Vagina (tissue), 2 donors: ENCODE measurements around the gene ZNF467. TPM values are rescaled to one million over a fixed set of nuclear protein-coding genes. Genes with fewer than 3 reads are reported as not detected.

Experiments
- DNase-seq, 2 donors: peaks; one replicate each; pipeline ENCODE4 v3.0.0-alpha.2; 2017; ENCODE audit errors: extremely low spot score in 2 of 2
- H3K27ac ChIP-seq: fragments of 200-600 bp; sonication (generic); one replicate; pipeline ENCODE4 v1.5.1; 2019
- H3K27me3 ChIP-seq: fragments of 200-600 bp; sonication (generic); one replicate; pipeline ENCODE4 v1.5.1; 2019
- H3K36me3 ChIP-seq, 2 donors: fragments of 200-600 bp; sonication (generic); one replicate each; pipeline ENCODE4 v1.5.1; 2017 to 2019
- H3K4me1 ChIP-seq: fragments of 200-600 bp; sonication (generic); one replicate; pipeline ENCODE4 v1.5.1; 2019
- H3K4me3 ChIP-seq, 2 donors: fragments of 200-600 bp; sonication (generic); 1 replicate in 1 of 2; 2 replicates in 1 of 2; pipeline ENCODE4 v1.5.1; 2016 to 2019
- H3K9me3 ChIP-seq: fragments of 200-600 bp; sonication (generic); one replicate; pipeline ENCODE4 v1.5.1; 2019
- POLR2A ChIP-seq, 2 donors: fragments of 450-650 bp; IDR thresholded peaks; one replicate each; pipeline ENCODE4 v1.6.1; 2017; ENCODE audit warnings: antibody characterized with exemption in 2 of 2, mild to moderate bottlenecking in 2 of 2, moderate library complexity in 2 of 2
- POLR2AphosphoS5 ChIP-seq, 2 donors: sonication (generic); formaldehyde crosslinking; IDR thresholded peaks; one replicate each; pipeline ENCODE4 v1.9.0; 2017; ENCODE audit warnings: antibody characterized with exemption in 2 of 2, mild to moderate bottlenecking in 2 of 2, low read depth in 1 of 2; ENCODE audit not compliant: insufficient read depth in 1 of 2
- intact Hi-C: fragments of 100-400 bp; cut with DNase I; formaldehyde crosslinking; loops from one replicate; pipeline ENCODE4 v1.15.1; 2023
- total RNA-seq: library from RNA; depleted of rRNA; stranded (reverse); fragments of >200 nt; gene quantifications from one replicate; pipeline ENCODE4 v1.2.3, GENCODE V29; 2016
- TF ChIP-seq, protein P1 (sequence below), 3 experiments: fragments of 450-650 bp in 2 of 3; fragments of 200-600 bp in 1 of 3; sonication (generic) in 1 of 3; IDR thresholded peaks; one replicate each; pipeline ENCODE4 v1.5.1; 2017 to 2019; ENCODE audit warnings: antibody characterized with exemption in 3 of 3, mild to moderate bottlenecking in 2 of 3, moderate library complexity in 2 of 3

ZNF467 gene
- total RNA-seq, 1 donor from 2014 or later, result 13.3 TPM

DNA sequence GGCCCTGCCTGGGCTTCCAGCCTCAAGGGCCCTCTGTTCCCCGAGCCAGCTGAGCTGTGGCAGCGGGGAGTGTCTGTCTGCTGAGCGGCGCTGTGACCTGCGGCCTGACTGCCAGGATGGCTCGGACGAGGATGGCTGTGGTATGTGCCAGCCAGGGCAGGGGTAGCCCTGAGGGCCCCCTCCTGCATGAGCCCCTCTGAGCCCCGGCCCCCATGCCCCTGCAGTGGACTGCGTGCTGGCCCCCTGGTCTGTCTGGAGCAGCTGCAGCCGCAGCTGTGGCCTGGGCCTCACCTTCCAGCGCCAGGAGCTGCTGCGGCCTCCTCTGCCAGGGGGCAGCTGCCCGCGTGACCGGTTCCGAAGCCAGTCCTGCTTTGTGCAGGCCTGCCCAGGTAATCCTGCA is 28.4 kb upstream of the ZNF467 start:
- no peaks in the 10 kb centered on the region for H3K9me3 ChIP-seq
- no peaks in the 10 kb centered on the region for H3K36me3 ChIP-seq
- intact Hi-C loops, result no loop called here
- no peaks in the 10 kb centered on the region for H3K4me1 ChIP-seq
- no peaks in the 10 kb centered on the region for H3K27me3 ChIP-seq
- DNase-seq, result no peak
- TF ChIP-seq POLR2AphosphoS5 (IDR thresholded peaks at IDR 0.05; ENCODE audit: insufficient read depth in 1 of 2, low read depth in 1 of 2) (no peak), POLR2A (IDR thresholded peaks at IDR 0.05) (no peak)
- TF ChIP-seq, protein P1, sequence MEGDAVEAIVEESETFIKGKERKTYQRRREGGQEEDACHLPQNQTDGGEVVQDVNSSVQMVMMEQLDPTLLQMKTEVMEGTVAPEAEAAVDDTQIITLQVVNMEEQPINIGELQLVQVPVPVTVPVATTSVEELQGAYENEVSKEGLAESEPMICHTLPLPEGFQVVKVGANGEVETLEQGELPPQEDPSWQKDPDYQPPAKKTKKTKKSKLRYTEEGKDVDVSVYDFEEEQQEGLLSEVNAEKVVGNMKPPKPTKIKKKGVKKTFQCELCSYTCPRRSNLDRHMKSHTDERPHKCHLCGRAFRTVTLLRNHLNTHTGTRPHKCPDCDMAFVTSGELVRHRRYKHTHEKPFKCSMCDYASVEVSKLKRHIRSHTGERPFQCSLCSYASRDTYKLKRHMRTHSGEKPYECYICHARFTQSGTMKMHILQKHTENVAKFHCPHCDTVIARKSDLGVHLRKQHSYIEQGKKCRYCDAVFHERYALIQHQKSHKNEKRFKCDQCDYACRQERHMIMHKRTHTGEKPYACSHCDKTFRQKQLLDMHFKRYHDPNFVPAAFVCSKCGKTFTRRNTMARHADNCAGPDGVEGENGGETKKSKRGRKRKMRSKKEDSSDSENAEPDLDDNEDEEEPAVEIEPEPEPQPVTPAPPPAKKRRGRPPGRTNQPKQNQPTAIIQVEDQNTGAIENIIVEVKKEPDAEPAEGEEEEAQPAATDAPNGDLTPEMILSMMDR (IDR thresholded peaks at IDR 0.05), result no peak
- H3K4me3 ChIP-seq, result no peak overlapping the region
- H3K27ac ChIP-seq, result no peak overlapping the region

DNA sequence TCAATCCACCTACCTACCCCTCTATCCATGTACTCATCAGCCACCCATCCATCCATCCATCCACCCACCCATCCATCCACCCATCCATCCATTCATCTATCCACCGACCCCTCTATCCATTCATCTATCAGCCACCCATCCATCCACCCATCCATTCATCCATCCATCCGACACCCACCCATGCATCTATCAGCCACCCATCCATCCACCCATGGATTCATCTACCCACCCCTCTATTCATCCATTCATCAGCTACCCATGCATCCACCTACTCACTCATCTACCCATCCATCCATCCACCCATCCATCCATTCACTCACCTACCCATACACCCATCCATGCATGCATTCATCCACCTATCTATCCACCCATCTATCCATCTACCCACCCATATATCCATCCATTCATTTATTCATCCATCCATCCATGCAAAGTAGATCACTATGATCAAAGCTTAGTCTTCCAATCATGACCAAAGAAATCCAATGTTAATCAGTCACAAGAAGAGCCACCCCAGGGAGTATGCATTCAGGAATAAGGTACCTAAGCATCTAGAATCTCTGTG is 27.7 kb upstream of the ZNF467 start:
- Histone ChIP-seq H3K27ac (no peak overlapping the region), H3K4me1 (no peaks in the 10 kb centered on the region), H3K9me3 (no peaks in the 10 kb centered on the region), H3K27me3 (no peaks in the 10 kb centered on the region), H3K36me3 (no peaks in the 10 kb centered on the region), H3K4me3 (no peak overlapping the region)
- intact Hi-C loops, result no loop called here
- TF ChIP-seq POLR2AphosphoS5 (IDR thresholded peaks at IDR 0.05; ENCODE audit: insufficient read depth in 1 of 2, low read depth in 1 of 2) (no peak), POLR2A (IDR thresholded peaks at IDR 0.05) (no peak)
- TF ChIP-seq, protein P1 (IDR thresholded peaks at IDR 0.05), result no peak
- DNase-seq, result no peak

DNA sequence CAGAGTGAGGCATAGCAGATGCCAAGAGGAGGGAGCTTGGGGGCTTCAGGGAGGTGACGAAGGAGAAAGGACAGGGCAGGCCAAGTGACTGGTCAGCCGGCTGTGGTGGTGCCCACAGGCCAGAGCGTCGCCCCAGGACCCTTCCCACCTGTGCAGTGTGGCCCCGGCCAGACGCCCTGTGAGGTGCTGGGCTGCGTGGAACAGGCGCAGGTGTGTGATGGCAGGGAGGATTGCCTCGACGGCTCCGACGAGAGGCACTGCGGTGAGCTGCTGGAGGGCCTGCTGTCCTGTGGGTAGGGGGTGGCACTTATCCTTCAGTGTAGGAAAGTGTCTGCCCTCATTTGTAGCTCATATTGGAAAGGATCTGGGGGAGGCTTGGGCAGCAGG is 26.8 kb upstream of the ZNF467 start:
- Histone ChIP-seq H3K4me3 (no peak overlapping the region), H3K4me1 (no peaks in the 10 kb centered on the region), H3K27ac (no peak overlapping the region), H3K36me3 (no peaks in the 10 kb centered on the region), H3K27me3 (no peaks in the 10 kb centered on the region), H3K9me3 (no peaks in the 10 kb centered on the region)
- TF ChIP-seq POLR2A (IDR thresholded peaks at IDR 0.05) (no peak), POLR2AphosphoS5 (IDR thresholded peaks at IDR 0.05; ENCODE audit: insufficient read depth in 1 of 2, low read depth in 1 of 2) (no peak)
- TF ChIP-seq, protein P1 (IDR thresholded peaks at IDR 0.05), result no peak
- DNase-seq, result no peak
- intact Hi-C loops, result no loop called here

DNA sequence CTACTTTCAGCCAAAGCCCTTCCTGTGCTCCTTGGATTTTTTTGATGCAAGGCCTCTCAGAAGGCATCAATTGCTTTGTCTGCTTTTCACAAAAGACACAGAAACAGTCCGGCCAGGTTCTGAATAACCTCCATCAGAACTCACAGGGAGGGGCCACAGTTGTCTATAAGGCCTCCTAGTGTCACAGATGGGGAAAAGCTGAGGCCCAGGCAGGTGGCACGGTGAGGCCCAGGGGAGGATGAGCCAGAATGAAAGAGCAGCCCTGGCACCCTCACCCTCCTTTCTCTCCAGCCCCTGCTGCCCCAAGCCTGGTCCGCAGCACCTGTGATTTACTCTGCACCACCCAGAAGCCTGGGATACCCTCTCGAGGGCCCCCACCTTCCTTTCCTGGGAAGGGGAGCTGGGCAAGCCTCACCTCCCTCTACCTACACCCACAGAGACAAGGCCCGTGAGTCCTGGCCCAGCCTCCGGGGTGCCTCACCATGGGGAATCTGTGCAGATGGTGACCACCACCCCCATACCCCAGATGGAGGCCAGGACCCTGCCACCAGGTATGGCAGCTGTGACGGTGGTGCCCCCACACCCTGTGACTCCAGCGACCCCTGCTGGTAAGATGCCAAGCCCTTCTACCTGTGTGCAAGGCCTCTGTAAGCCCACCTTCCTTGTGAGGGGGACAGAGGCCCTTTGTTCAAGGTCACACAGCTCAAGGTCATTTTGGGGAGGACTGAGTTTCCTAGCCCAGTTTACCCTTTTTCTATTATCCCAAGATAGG is 26.2 kb upstream of the ZNF467 start:
- no peak for TF ChIP-seq POLR2A (IDR thresholded peaks at IDR 0.05)
- TF ChIP-seq POLR2AphosphoS5 (IDR thresholded peaks at IDR 0.05; ENCODE audit: insufficient read depth in 1 of 2, low read depth in 1 of 2), result no peak
- TF ChIP-seq, protein P1 (IDR thresholded peaks at IDR 0.05), result no peak
- DNase-seq, result no peak
- intact Hi-C loops, result no loop called here
- Histone ChIP-seq H3K27me3 (no peaks in the 10 kb centered on the region), H3K4me3 (no peak overlapping the region), H3K4me1 (no peaks in the 10 kb centered on the region), H3K9me3 (no peaks in the 10 kb centered on the region), H3K36me3 (no peaks in the 10 kb centered on the region), H3K27ac (no peak overlapping the region)

DNA sequence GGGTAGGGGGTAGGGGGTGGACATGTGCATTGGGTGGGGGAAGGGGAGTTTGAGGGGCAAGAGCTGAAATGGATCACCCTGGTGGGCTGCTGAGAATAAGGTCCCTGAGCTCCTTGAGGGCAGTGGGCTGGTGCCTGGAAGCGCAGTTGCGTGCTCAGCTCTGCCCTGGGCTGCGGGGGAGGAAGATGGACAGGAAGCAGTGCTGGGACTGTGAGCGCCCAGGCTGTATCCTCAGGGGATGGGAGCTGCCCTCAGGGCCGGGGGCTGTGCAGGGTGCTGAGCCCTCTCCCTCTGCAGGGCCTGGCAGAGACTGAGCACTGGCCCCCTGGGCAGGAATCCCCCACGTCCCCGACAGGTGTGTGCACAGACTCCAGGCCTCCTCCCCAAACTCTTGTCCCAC is 24.4 kb upstream of the ZNF467 start:
- H3K27ac ChIP-seq, result no peak overlapping the region
- H3K4me3 ChIP-seq, result no peak overlapping the region
- intact Hi-C loops, result no loop called here
- no peaks in the 10 kb centered on the region for H3K4me1 ChIP-seq
- DNase-seq, result no peak
- TF ChIP-seq POLR2A (IDR thresholded peaks at IDR 0.05) (no peak), POLR2AphosphoS5 (IDR thresholded peaks at IDR 0.05; ENCODE audit: insufficient read depth in 1 of 2, low read depth in 1 of 2) (no peak)
- TF ChIP-seq, protein P1 (IDR thresholded peaks at IDR 0.05), result no peak
- no peaks in the 10 kb centered on the region for H3K36me3 ChIP-seq
- no peaks in the 10 kb centered on the region for H3K27me3 ChIP-seq
- H3K9me3 ChIP-seq, result no peaks in the 10 kb centered on the region
